HEK293T (cell line): ENCODE measurements around the gene COG2.

Source experiments
- ELF4 ChIP-seq: fragments of 450-650 bp; IDR thresholded peaks from 2 replicates; pipeline ENCODE4 v1.6.1; 2017; ENCODE audit warnings: antibody characterized with exemption
- FOXA1 ChIP-seq: fragments of 450-650 bp; IDR thresholded peaks from 2 replicates; pipeline ENCODE4 v1.6.1; 2016; ENCODE audit warnings: mild to moderate bottlenecking
- FOXK2 ChIP-seq: fragments of 450-650 bp; IDR thresholded peaks from 2 replicates; pipeline ENCODE4 v1.6.1; 2016; ENCODE audit warnings: mild to moderate bottlenecking
- L3MBTL2 ChIP-seq: fragments of 450-650 bp; conservative IDR thresholded peaks from 2 replicates; pipeline ENCODE4 v1.6.1; 2016; ENCODE audit warnings: mild to moderate bottlenecking
- LEF1 ChIP-seq: fragments of 450-650 bp; IDR thresholded peaks from 2 replicates; pipeline ENCODE4 v1.6.1; 2017; ENCODE audit warnings: mild to moderate bottlenecking, borderline replicate concordance
- SP1 ChIP-seq: fragments of 450-650 bp; IDR thresholded peaks from 2 replicates; pipeline ENCODE4 v1.6.1; 2017
- SUZ12 ChIP-seq: fragments of 450-650 bp; IDR thresholded peaks from 2 replicates; pipeline ENCODE4 v1.6.1; 2016; ENCODE audit warnings: mild to moderate bottlenecking

- TF ChIP-seq ELF4 = no peak
- TF ChIP-seq L3MBTL2 = no peak
- TF ChIP-seq LEF1 = no peak
- no peak for TF ChIP-seq SP1
- TF ChIP-seq FOXK2 = no peak
- no peak for TF ChIP-seq SUZ12
- TF ChIP-seq FOXA1 = no peak
Observed at GRCh38 chr1:230693777-230694176, 51.5 kb downstream of the COG2 start.
